GM12878 (cell line): ENCODE data around the gene ASB8. TPM values are rescaled to one million over a fixed set of nuclear protein-coding genes. Genes with fewer than 3 reads are reported as not detected.
A peak's percentile ranks its signal among the peaks of the same experiment; 100 is the strongest.

Source experiments
- ATAC-seq: fragments of 200-7000 bp; cut with Tn5 transposase; 3 replicates; pipeline ENCODE4 v1.9.1; 2020; ENCODE audit warnings: mild to moderate bottlenecking, moderate library complexity
- BruUV-seq: library from RNA; stranded (reverse); fragments of 400-500 nt; replicated peaks from 2 replicates; lab custom pipeline; 2021; lab: Mats Ljungman, UMichigan
- CTCF ChIA-PET: fragments of 300-600 bp; sonication (Branson Sonifier 250); formaldehyde crosslinking; extraction: SDS; loops from one replicate; lab custom pipeline; 2021; ENCODE audit warnings: inconsistent platforms; lab: Yijun Ruan, JAX
- POLR2A ChIA-PET: fragments of 350-600 bp; formaldehyde crosslinking; extraction: SDS; loops from one replicate; lab custom pipeline; 2021; ENCODE audit warnings: inconsistent platforms; lab: Charles Lee
- RAD21 ChIA-PET: fragments of 300-600 bp; sonication (Branson Sonifier 250); formaldehyde crosslinking; loops from one replicate; lab custom pipeline; 2023; ENCODE audit warnings: antibody characterized with exemption; ENCODE audit not compliant: unreplicated experiment; lab: Charles Lee
- SMC1A ChIA-PET: fragments of 300-600 bp; sonication (Branson Sonifier 250); formaldehyde crosslinking; loops from one replicate; lab custom pipeline; 2023; ENCODE audit not compliant: unreplicated experiment, uncharacterized antibody; lab: Charles Lee
- DNase-seq: peaks from one replicate; pipeline ENCODE4 v3.0.0-alpha.2; 2011; ENCODE audit warnings: low read depth, low spot score
- FAIRE-seq: peaks from 3 replicates; lab custom pipeline; 2011; peaks lifted over from hg19 to GRCh38; lab: Jason Lieb, UNC
- H2AFZ ChIP-seq: 2 replicates; pipeline ENCODE4 v1.6.0; 2011; ENCODE audit warnings: low read depth, low read length, control low read depth; ENCODE audit not compliant: control insufficient read depth
- H3K27ac ChIP-seq: 2 replicates; pipeline ENCODE4 v1.5.1; 2011; ENCODE audit warnings: control low read depth; ENCODE audit not compliant: control insufficient read depth, insufficient read depth
- H3K27me3 ChIP-seq, 2 experiments: replicated peaks in 1 of 2; 2 replicates each; pipeline versions ENCODE4 v1.6.0 to v1.6.1; 2011; ENCODE audit warnings: low read length in 1 of 2; ENCODE audit not compliant: control insufficient read depth in 2 of 2, insufficient read depth in 2 of 2
- H3K36me3 ChIP-seq, 2 experiments: 2 replicates each; pipeline ENCODE4 v1.5.1; 2011; ENCODE audit warnings: low read length in 1 of 2; ENCODE audit not compliant: control insufficient read depth in 2 of 2, insufficient read depth in 2 of 2
- H3K4me1 ChIP-seq: 2 replicates; pipeline ENCODE4 v1.6.1; 2011; ENCODE audit warnings: mild to moderate bottlenecking, low read length, moderate library complexity, mixed read lengths; ENCODE audit not compliant: control insufficient read depth, insufficient read depth
- H3K4me2 ChIP-seq: 2 replicates; pipeline ENCODE4 v1.6.0; 2011; ENCODE audit warnings: control low read depth; ENCODE audit not compliant: control insufficient read depth, insufficient read depth
- H3K4me3 ChIP-seq: fragments of 200-600 bp; sonication (generic); 2 replicates; pipeline ENCODE4 v1.5.1; 2016
- H3K79me2 ChIP-seq: 2 replicates; pipeline ENCODE4 v1.6.0; 2011; ENCODE audit warnings: low read length; ENCODE audit not compliant: control insufficient read depth, insufficient read depth
- H3K9ac ChIP-seq: 2 replicates; pipeline ENCODE4 v1.8.0; 2011; ENCODE audit warnings: low read length, control low read depth, mixed read lengths; ENCODE audit not compliant: control insufficient read depth, insufficient read depth
- H3K9me3 ChIP-seq: replicated peaks from 3 replicates; pipeline ENCODE4 v1.5.1; 2011; ENCODE audit warnings: mild to moderate bottlenecking, low read length; ENCODE audit not compliant: control insufficient read depth, insufficient read depth
- H4K20me1 ChIP-seq: 2 replicates; pipeline ENCODE4 v1.6.0; 2011; ENCODE audit not compliant: control insufficient read depth, insufficient read depth
- REST ChIP-seq: IDR thresholded peaks from 2 replicates; pipeline ENCODE4 v1.6.1; 2012; ENCODE audit warnings: mild to moderate bottlenecking, low read depth, low read length
- USF2 ChIP-seq: IDR thresholded peaks from 2 replicates; pipeline ENCODE4 v1.6.1; 2011; ENCODE audit warnings: low read depth, low read length, improper control_type of control experiment, borderline replicate concordance
- WGBS: methylation state at CpG from one replicate; pipeline ENCODE4 v1.1.6; 2016; ENCODE audit warnings: low lambda C conversion rate; ENCODE audit not compliant: insufficient replicate concordance, insufficient coverage; ENCODE audit errors: missing lambda C conversion rate; 5-methylcytosine and 5-hydroxymethylcytosine counted together
- in situ Hi-C: fragments of 300-500 bp; cut with MboI; formaldehyde crosslinking; loops from 9 replicates; pipeline ENCODE4 v1.14.3; 2018; ENCODE audit warnings: mixed read lengths
- intact Hi-C: fragments of 100-400 bp; cut with micrococcal nuclease; formaldehyde crosslinking; loops from one replicate; pipeline ENCODE4 v1.14.2; 2022; ENCODE audit not compliant: unreplicated experiment
- polyA plus RNA-seq, 11 experiments: library from polyadenylated mRNA; depleted of rRNA in 4 of 11; unstranded in 6 of 11; stranded (reverse) in 5 of 11; fragments of >200 nt; fragmentation: Nextera tagmentation in 4 of 11; fragmentation: Illumina TruSeq in 1 of 11; extraction: Ambion mirVana in 4 of 11; extraction: Trizol in 1 of 11; gene quantifications; 1 replicate in 1 of 11; 2 replicates in 10 of 11; pipeline versions ENCODE4 v1.2.1 to v1.2.3, GENCODE V29; 2011 to 2016; ENCODE audit warnings: inconsistent platforms in 2 of 11, missing spikeins in 2 of 11, low read depth in 1 of 11
- total RNA-seq, 4 experiments: library from RNA; depleted of rRNA in 3 of 4; stranded (reverse); fragments of >200 nt in 3 of 4; fragmentation: Illumina TruSeq in 1 of 4; extraction: Trizol in 1 of 4; gene quantifications; 2 replicates each; pipeline versions ENCODE4 v1.2.1 to v1.2.3, GENCODE V29; 2013 to 2021

ASB8 gene
- total and polyA plus RNA-seq, 10 of the 15 experiments (the other 5 are each of a cell fraction or from before 2014, with no cell fraction given) = 23.7 to 48.0 (median 29.1) TPM

GRCh38 chr12:48177982-48178381 lies 20.7 kb upstream of the ASB8 start:
- Histone ChIP-seq H3K27me3 (no peaks in the 10 kb centered on the region; a peak in 1 of 4 replicates), H3K4me3 (no peak overlapping the region), H2AFZ (no peak overlapping the region), H3K4me1 (peaks cover 5% of the 10 kb centered on the region; the same call in 1 of the 2 replicates), H3K36me3 (no peaks in the 10 kb centered on the region), H3K9ac (no peak overlapping the region), H3K9me3 (no peaks in the 10 kb centered on the region), H3K4me2 (no peak overlapping the region), H4K20me1 (no peaks in the 10 kb centered on the region), H3K27ac (no peak overlapping the region), H3K79me2 (no peaks in the 10 kb centered on the region)
- CTCF ChIA-PET = interaction anchor here (0.9 to 1.2 kb wide), 2 partner anchors 11 to 13 kb away, joined by 3 read pairs; no protein-coding TSS in a partner anchor
- RAD21 ChIA-PET = no interaction called here
- FAIRE-seq = no peak
- TF ChIP-seq USF2 (no peak), REST (peak; percentile 50; the same call in 1 of the 2 replicates)
- POLR2A ChIA-PET = no interaction called here
- SMC1A ChIA-PET = interaction anchor here (0.9 to 3.1 kb wide), 4 partner anchors 11 to 174 kb away, joined by 3 to 8 read pairs (median 3); no protein-coding TSS in a partner anchor
- BruUV-seq = no TSS peak
- DNase-seq = no peak
- 24% methylated on average over 4 of the region's 4 CpGs for WGBS
- in situ Hi-C loops (no loop called here), intact Hi-C loops (no loop called here)
- no peak for ATAC-seq
